Right ventricle myocardium inferior (tissue), 1 donor: ENCODE results near the gene DDX31. TPM values are rescaled to one million over a fixed set of nuclear protein-coding genes. Genes with fewer than 3 reads are reported as not detected.

Experiments used
- ATAC-seq: fragments of 200-7000 bp; cut with Tn5 transposase; one replicate; pipeline ENCODE4 v1.9.1; 2020; ENCODE audit warnings: mild to moderate bottlenecking, moderate library complexity
- DNase-seq: peaks from one replicate; pipeline ENCODE4 v3.0.0; 2021; ENCODE audit errors: missing footprints
- intact Hi-C: fragments of 100-400 bp; cut with DNase I; formaldehyde crosslinking; loops from one replicate; pipeline ENCODE4 v1.11.0; 2022
- total RNA-seq: library from RNA; stranded (reverse); fragmentation: NEBNext Ultra II Directional; extraction: Animal tissue kit (Norgen Biotek cat#: 25700); gene quantifications from one replicate; pipeline ENCODE4 v1.2.1, GENCODE V29; 2021
- donor health status: DM: no; HTN: yes; CAD: no; lungs with severe emphysema.

The DDX31 gene
- total RNA-seq, 1 donor from 2014 or later: 4.7 TPM

DNA sequence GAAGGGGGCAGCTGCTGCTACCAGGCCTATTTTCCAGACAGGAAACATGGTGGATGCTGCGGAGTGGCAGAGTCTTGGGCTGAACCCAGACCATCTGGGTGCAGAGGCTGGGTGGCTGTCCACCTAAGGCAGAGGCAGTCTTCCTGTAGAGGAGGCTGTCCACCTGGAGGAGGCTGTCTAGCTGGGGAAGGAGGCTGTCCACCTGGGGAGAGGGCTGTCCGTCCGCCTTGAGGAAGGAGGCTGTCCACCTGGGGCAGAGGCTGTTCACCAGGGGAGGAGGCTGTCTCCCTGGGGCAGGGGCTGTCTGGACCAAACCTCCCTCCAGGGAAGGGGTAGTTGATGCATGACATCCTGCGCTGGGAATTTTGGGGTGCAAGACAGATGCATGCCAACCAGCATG, 126.5 kb downstream of the DDX31 start:
- intact Hi-C loops: no loop called here
- no peak for DNase-seq
- ATAC-seq: no peak

Other genes with a start within 250 kb of the DDX31 start
- not detected for gene BARHL1, start 87.4 kb downstream of the DDX31 start, total RNA-seq
- 8.8 TPM for gene GTF3C4, start 481 bp upstream of the DDX31 start, total RNA-seq
- not detected for gene AK8, start 208.3 kb upstream of the DDX31 start, total RNA-seq
- gene SPACA9, start 208.9 kb upstream of the DDX31 start, total RNA-seq: 4.0 TPM